Right lobe of liver (tissue), 4 donors: ENCODE results near the gene AMHR2.

Source experiments
- CTCF ChIP-seq, 4 donors: fragments of 200-600 bp in 3 of 4; fragments of 450-650 bp in 1 of 4; IDR thresholded peaks; one replicate each; pipeline versions ENCODE4 v1.5.1 to v1.8.0; 2016 to 2022; ENCODE audit warnings: antibody characterized with exemption in 4 of 4, mild to moderate bottlenecking in 2 of 4
- POLR2A ChIP-seq: fragments of 450-650 bp; IDR thresholded peaks from one replicate; pipeline ENCODE4 v1.6.1; 2017; ENCODE audit warnings: antibody characterized with exemption, mild to moderate bottlenecking
- donor health status: DM: no; HTN: no; CAD: no.
- donor health status: DM: no; HTN: no; CAD: no.
- donor health status: DM: no; HTN: yes; CAD: no.

- TF ChIP-seq CTCF (IDR thresholded peaks at IDR 0.05) (no peak), POLR2A (no peak)
Measured at GRCh38 chr12:53414756-53415417, 8.8 kb upstream of the AMHR2 start.
